Measurements from ENCODE around the gene GPBAR1. TPM values are rescaled to one million over a fixed set of nuclear protein-coding genes. Genes with fewer than 3 reads are reported as not detected.

The GPBAR1 gene
- total and polyA plus RNA-seq, 7 donors = 0.24 to 0.74 (median 0.45) TPM

DNA sequence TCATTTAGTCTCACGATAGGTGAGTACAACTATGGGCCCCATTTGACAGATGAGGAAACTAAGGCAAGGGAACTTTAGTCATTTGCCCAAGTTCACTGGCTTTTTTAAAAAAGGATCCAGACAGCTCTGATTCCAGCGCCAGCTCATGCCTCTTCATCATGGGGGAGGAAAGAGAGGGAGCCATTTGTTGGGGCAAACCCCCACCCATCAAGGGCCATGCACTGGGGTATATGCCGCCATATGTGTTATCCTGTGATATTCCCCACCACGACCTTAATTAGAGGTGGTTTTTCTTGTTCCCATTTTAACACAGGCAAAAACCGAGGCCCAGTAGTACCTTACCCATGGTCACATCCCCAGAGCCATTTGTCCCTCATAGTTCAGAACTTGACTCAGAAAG, 649 bp upstream of the GPBAR1 start:
- intact Hi-C loops (cut with DNase I) = no loop called here
- no peaks in the 10 kb centered on the region for H3K9me3 ChIP-seq
- H3K4me3 ChIP-seq = no peak overlapping the region
- no peaks in the 10 kb centered on the region for H3K27me3 ChIP-seq (ENCODE audit: insufficient read depth in 3 of 3, low read length in 2 of 3)
- TF ChIP-seq, protein P1, sequence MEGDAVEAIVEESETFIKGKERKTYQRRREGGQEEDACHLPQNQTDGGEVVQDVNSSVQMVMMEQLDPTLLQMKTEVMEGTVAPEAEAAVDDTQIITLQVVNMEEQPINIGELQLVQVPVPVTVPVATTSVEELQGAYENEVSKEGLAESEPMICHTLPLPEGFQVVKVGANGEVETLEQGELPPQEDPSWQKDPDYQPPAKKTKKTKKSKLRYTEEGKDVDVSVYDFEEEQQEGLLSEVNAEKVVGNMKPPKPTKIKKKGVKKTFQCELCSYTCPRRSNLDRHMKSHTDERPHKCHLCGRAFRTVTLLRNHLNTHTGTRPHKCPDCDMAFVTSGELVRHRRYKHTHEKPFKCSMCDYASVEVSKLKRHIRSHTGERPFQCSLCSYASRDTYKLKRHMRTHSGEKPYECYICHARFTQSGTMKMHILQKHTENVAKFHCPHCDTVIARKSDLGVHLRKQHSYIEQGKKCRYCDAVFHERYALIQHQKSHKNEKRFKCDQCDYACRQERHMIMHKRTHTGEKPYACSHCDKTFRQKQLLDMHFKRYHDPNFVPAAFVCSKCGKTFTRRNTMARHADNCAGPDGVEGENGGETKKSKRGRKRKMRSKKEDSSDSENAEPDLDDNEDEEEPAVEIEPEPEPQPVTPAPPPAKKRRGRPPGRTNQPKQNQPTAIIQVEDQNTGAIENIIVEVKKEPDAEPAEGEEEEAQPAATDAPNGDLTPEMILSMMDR (IDR thresholded peaks at IDR 0.05) = no peak
- ATAC-seq (no peak), DNase-seq (no peak)
- peaks cover 0 to 39% of the 10 kb centered on the region in 2 donors for H3K36me3 ChIP-seq (ENCODE audit: insufficient read depth in 1 of 2, low read depth in 1 of 2)
- H3K27ac ChIP-seq = peak overlapping the region; percentile 66
- WGBS, 3 donors = 77 to 82% (median 81%) methylated on average over 5 of the region's 5 CpGs
- peaks cover 8% of the 10 kb centered on the region for H3K4me1 ChIP-seq

DNA sequence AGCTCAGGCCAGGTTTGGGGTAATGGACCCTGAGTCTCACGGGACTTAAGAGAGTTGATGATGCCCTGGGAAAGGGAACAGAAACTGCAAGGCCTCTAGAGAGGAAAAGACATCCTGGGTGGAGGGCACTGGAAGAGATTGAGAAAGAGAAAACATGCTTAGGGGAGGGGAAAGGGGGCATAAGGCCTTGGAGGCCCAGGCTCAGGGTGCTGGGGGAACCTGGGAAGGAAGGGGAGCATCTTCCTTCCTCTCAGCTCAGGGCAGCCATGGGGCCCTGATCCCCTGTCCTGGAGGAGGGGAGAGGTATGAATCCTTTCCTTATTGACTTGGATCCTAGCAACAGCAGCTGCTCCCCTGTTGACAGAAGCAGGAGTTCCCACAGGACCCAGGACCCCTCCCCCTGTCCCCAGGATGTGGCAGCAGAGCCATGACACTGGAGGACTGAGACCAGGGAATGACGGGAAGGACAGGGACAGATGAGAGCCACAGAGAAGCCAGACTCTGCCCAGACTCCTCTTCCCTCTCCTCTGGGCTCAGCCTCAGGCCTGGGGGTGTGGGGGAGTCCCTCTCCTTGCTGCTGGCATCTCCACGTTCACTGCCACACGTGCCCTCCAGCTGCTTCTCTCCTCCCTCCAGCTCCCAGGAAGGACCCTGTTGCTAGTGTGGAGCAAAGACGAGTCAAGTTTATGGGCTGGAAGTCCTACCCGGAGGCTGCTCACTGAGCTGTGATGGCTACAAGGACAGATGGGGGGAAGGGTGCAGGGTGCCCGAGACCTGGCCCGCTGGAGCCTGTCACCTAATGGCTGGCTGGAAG, 815 bp downstream of the GPBAR1 start:
- TF ChIP-seq, protein P1 (IDR thresholded peaks at IDR 0.05) = no peak
- Histone ChIP-seq H3K9me3 (no peaks in the 10 kb centered on the region), H3K27ac (no peak overlapping the region), H3K4me3 (no peak overlapping the region), H3K36me3 (ENCODE audit: insufficient read depth in 1 of 2, low read depth in 1 of 2) (peaks cover 7 to 39% of the 10 kb centered on the region in 2 donors), H3K4me1 (peaks cover 8% of the 10 kb centered on the region), H3K27me3 (ENCODE audit: insufficient read depth in 3 of 3, low read length in 2 of 3) (no peaks in the 10 kb centered on the region)
- DNase-seq (no peak), ATAC-seq (no peak)
- WGBS, 3 donors = 59 to 63% (median 60%) methylated on average over 8 of the region's 8 CpGs
- intact Hi-C loops (cut with DNase I) = no loop called here

DNA sequence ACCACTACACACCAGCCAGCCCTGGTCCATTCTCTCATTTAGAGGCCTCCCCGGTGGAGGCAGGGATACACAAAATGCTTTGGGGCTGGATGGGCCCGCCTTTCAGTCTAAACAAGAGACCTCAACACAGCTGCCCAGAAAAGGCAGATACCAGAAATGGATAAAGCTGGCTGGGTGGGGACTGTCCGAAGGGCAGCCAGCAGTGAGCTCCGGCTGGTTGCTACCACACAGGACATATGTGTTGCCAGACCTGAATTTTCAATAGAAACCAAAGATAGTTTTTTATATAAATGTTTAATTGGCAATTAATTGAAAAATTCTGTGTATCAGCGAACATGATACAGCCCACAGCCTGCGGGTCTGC, 1.4 kb downstream of the GPBAR1 start:
- H3K4me1 ChIP-seq = peaks cover 8% of the 10 kb centered on the region
- TF ChIP-seq, protein P1 (IDR thresholded peaks at IDR 0.05) = no peak

DNA sequence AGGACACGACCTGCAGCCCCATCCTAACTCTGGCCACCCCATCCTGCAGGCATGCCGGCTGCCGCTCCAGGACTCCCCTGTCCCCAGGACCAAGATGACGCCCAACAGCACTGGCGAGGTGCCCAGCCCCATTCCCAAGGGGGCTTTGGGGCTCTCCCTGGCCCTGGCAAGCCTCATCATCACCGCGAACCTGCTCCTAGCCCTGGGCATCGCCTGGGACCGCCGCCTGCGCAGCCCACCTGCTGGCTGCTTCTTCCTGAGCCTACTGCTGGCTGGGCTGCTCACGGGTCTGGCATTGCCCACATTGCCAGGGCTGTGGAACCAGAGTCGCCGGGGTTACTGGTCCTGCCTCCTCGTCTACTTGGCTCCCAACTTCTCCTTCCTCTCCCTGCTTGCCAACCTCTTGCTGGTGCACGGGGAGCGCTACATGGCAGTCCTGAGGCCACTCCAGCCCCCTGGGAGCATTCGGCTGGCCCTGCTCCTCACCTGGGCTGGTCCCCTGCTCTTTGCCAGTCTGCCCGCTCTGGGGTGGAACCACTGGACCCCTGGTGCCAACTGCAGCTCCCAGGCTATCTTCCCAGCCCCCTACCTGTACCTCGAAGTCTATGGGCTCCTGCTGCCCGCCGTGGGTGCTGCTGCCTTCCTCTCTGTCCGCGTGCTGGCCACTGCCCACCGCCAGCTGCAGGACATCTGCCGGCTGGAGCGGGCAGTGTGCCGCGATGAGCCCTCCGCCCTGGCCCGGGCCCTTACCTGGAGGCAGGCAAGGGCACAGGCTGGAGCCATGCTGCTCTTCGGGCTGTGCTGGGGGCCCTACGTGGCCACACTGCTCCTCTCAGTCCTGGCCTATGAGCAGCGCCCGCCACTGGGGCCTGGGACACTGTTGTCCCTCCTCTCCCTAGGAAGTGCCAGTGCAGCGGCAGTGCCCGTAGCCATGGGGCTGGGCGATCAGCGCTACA, 2.1 kb downstream of the GPBAR1 start:
- intact Hi-C loops (cut with DNase I) = no loop called here
- TF ChIP-seq, protein P1 (IDR thresholded peaks at IDR 0.05) = no peak
- H3K9me3 ChIP-seq = no peaks in the 10 kb centered on the region
- H3K36me3 ChIP-seq (ENCODE audit: insufficient read depth in 1 of 2, low read depth in 1 of 2) = peaks cover 7 to 50% of the 10 kb centered on the region in 2 donors
- ATAC-seq (no peak), DNase-seq (peak in 1 of 2 donors; percentile 60)
- H3K27ac ChIP-seq = no peak overlapping the region
- no peak overlapping the region for H3K4me3 ChIP-seq
- peaks cover 11% of the 10 kb centered on the region for H3K4me1 ChIP-seq
- 72 to 82% (median 75%) methylated on average over 33 to 39 of the region's 39 CpGs for WGBS, 3 donors
- no peaks in the 10 kb centered on the region for H3K27me3 ChIP-seq (ENCODE audit: insufficient read depth in 3 of 3, low read length in 2 of 3)

More for the DNA sequence above, 1.4 kb downstream of the GPBAR1 start:
- ATAC-seq = no peak
- 76 to 81% (median 78%) methylated on average over 6 of the region's 6 CpGs for WGBS, 3 donors
- DNase-seq = no peak
- Histone ChIP-seq H3K4me3 (no peak overlapping the region), H3K36me3 (ENCODE audit: insufficient read depth in 1 of 2, low read depth in 1 of 2) (peaks cover 7 to 43% of the 10 kb centered on the region in 2 donors), H3K9me3 (no peaks in the 10 kb centered on the region), H3K27ac (no peak overlapping the region), H3K27me3 (ENCODE audit: insufficient read depth in 3 of 3, low read length in 2 of 3) (no peaks in the 10 kb centered on the region)
- intact Hi-C loops (cut with DNase I) = no loop called here

Measured in psoas muscle (tissue), 8 donors.